GM23338 (cell line): ENCODE data around the gene DNLZ.

Source experiments
- CREB1 ChIP-seq: fragments of 250-450 bp; sonication (Bioruptor Pico); IDR thresholded peaks from 2 replicates; pipeline ENCODE4 v1.5.0; 2020; ENCODE audit warnings: low read depth, mild to moderate bottlenecking, moderate library complexity
- EZH2 ChIP-seq: fragments of 200-600 bp; sonication (generic); IDR thresholded peaks from one replicate; pipeline ENCODE4 v1.8.0; 2017; ENCODE audit warnings: antibody characterized with exemption, mild to moderate bottlenecking, low read depth; ENCODE audit not compliant: unreplicated experiment
- EZH2phosphoT487 ChIP-seq: fragments of 200-600 bp; sonication (generic); IDR thresholded peaks from one replicate; pipeline ENCODE4 v1.8.1; 2018; ENCODE audit warnings: antibody characterized with exemption; ENCODE audit not compliant: unreplicated experiment
- POLR2AphosphoS5 ChIP-seq: IDR thresholded peaks from 2 replicates; pipeline ENCODE4 v1.6.1; 2016; ENCODE audit warnings: antibody characterized with exemption, low read depth
- STAT1 ChIP-seq: IDR thresholded peaks from one replicate; pipeline ENCODE4 v1.6.1; 2016; ENCODE audit warnings: antibody characterized with exemption; ENCODE audit not compliant: unreplicated experiment
- TF ChIP-seq, protein P1 (sequence below), 2 experiments: fragments of 200-600 bp in 1 of 2; sonication (generic) in 1 of 2; conservative IDR thresholded peaks; 2 replicates each; pipeline versions ENCODE4 v1.5.1 to v1.6.1; 2016 to 2017; ENCODE audit warnings: antibody characterized with exemption in 2 of 2, low read depth in 2 of 2, mild to moderate bottlenecking in 2 of 2, moderate library complexity in 1 of 2
- TF ChIP-seq, protein P2 (sequence below): IDR thresholded peaks from 2 replicates; pipeline ENCODE4 v1.6.1; 2016; ENCODE audit warnings: antibody characterized with exemption
- TF ChIP-seq, protein P3 (sequence below): IDR thresholded peaks from one replicate; pipeline ENCODE4 v1.6.1; 2018; ENCODE audit warnings: antibody characterized with exemption; ENCODE audit not compliant: unreplicated experiment

DNA sequence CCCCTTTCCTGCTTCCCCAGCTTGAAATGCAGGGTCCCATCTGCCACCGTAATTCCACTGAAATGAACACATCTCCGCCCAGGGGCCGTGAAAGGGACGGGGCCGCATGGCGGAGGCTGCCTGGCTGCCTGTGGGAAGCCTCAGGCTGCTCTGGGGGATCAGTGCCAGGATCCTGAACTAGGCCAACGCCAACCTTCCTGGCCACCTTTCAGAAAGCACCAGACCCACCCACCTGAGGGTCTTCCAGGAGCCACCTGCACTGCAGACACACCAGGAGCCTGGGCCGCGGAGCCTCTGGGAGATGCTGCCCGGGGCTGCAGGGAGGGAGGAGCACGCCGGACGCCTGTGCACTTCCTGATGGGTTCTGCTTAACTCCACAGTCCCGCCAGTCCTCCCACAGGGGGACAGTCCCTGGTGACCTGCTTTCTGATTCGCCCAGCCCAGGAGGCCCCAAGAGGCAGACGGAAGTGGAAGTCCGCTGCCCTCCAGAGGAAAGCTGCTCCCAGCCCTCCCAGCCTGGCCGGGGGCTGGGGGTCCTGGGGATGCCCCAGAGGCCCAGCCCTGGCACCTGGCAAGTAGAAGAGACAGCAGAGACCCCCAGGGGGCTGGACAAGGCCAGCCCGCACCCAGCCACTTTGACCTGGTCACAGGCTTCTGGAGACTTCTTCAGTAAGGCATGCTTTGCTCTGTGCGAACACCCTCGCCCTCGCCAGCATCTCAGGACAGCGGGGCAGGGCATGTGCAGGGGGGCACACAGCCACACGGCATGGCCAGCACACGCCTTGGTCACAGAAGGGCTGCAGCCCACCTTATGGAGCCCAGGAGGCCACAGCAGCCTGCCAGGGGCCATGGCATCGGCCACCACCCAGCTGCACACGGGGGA, 10.0 kb upstream of the DNLZ start, which contains the start of gene CARD9:
- TF ChIP-seq, protein P1, sequence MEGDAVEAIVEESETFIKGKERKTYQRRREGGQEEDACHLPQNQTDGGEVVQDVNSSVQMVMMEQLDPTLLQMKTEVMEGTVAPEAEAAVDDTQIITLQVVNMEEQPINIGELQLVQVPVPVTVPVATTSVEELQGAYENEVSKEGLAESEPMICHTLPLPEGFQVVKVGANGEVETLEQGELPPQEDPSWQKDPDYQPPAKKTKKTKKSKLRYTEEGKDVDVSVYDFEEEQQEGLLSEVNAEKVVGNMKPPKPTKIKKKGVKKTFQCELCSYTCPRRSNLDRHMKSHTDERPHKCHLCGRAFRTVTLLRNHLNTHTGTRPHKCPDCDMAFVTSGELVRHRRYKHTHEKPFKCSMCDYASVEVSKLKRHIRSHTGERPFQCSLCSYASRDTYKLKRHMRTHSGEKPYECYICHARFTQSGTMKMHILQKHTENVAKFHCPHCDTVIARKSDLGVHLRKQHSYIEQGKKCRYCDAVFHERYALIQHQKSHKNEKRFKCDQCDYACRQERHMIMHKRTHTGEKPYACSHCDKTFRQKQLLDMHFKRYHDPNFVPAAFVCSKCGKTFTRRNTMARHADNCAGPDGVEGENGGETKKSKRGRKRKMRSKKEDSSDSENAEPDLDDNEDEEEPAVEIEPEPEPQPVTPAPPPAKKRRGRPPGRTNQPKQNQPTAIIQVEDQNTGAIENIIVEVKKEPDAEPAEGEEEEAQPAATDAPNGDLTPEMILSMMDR (conservative IDR thresholded peaks at IDR 0.05; ENCODE audit: low read depth in 2 of 2), result no peak
- TF ChIP-seq, protein P2, sequence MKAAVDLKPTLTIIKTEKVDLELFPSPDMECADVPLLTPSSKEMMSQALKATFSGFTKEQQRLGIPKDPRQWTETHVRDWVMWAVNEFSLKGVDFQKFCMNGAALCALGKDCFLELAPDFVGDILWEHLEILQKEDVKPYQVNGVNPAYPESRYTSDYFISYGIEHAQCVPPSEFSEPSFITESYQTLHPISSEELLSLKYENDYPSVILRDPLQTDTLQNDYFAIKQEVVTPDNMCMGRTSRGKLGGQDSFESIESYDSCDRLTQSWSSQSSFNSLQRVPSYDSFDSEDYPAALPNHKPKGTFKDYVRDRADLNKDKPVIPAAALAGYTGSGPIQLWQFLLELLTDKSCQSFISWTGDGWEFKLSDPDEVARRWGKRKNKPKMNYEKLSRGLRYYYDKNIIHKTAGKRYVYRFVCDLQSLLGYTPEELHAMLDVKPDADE, result no peak
- TF ChIP-seq EZH2, result no peak
- no peak for TF ChIP-seq CREB1
- no peak for TF ChIP-seq STAT1
- TF ChIP-seq, protein P3, sequence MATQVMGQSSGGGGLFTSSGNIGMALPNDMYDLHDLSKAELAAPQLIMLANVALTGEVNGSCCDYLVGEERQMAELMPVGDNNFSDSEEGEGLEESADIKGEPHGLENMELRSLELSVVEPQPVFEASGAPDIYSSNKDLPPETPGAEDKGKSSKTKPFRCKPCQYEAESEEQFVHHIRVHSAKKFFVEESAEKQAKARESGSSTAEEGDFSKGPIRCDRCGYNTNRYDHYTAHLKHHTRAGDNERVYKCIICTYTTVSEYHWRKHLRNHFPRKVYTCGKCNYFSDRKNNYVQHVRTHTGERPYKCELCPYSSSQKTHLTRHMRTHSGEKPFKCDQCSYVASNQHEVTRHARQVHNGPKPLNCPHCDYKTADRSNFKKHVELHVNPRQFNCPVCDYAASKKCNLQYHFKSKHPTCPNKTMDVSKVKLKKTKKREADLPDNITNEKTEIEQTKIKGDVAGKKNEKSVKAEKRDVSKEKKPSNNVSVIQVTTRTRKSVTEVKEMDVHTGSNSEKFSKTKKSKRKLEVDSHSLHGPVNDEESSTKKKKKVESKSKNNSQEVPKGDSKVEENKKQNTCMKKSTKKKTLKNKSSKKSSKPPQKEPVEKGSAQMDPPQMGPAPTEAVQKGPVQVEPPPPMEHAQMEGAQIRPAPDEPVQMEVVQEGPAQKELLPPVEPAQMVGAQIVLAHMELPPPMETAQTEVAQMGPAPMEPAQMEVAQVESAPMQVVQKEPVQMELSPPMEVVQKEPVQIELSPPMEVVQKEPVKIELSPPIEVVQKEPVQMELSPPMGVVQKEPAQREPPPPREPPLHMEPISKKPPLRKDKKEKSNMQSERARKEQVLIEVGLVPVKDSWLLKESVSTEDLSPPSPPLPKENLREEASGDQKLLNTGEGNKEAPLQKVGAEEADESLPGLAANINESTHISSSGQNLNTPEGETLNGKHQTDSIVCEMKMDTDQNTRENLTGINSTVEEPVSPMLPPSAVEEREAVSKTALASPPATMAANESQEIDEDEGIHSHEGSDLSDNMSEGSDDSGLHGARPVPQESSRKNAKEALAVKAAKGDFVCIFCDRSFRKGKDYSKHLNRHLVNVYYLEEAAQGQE, result no peak
- no peak for TF ChIP-seq EZH2phosphoT487
- TF ChIP-seq POLR2AphosphoS5, result no peak
